Upper lobe of left lung (tissue), 4 donors: Measurements from ENCODE around the gene ERFL.

Source experiments
- CTCF ChIP-seq, 6 experiments: fragments of 450-650 bp in 4 of 6; fragments of 200-600 bp in 2 of 6; sonication (generic) in 2 of 6; IDR thresholded peaks; one replicate each; pipeline ENCODE4 v1.5.1; 2016 to 2019; ENCODE audit warnings: antibody characterized with exemption in 6 of 6
- EP300 ChIP-seq, 4 donors: sonication (generic); formaldehyde crosslinking; IDR thresholded peaks; one replicate each; pipeline ENCODE4 v1.5.1; 2017; ENCODE audit warnings: antibody characterized with exemption in 4 of 4, control low read depth in 2 of 4
- POLR2A ChIP-seq, 4 donors: fragments of 450-650 bp; IDR thresholded peaks; one replicate each; pipeline ENCODE4 v1.5.1; 2016 to 2017; ENCODE audit warnings: antibody characterized with exemption in 4 of 4, mild to moderate bottlenecking in 2 of 4
- POLR2AphosphoS5 ChIP-seq, 2 donors: sonication (generic); formaldehyde crosslinking; IDR thresholded peaks; one replicate each; pipeline ENCODE4 v1.5.1; 2017; ENCODE audit warnings: antibody characterized with exemption in 2 of 2

GRCh38 chr19:41956621-41957020 lies 28.4 kb upstream of the ERFL start:
- no peak for TF ChIP-seq CTCF (IDR thresholded peaks at IDR 0.05)
- no peak for TF ChIP-seq EP300 (IDR thresholded peaks at IDR 0.05)
- no peak for TF ChIP-seq POLR2A (IDR thresholded peaks at IDR 0.05)
- TF ChIP-seq POLR2AphosphoS5 (IDR thresholded peaks at IDR 0.05): no peak
